T-helper 17 cell (primary cell): Measurements from ENCODE around the gene COPB1. TPM values are rescaled to one million over a fixed set of nuclear protein-coding genes. Genes with fewer than 3 reads are reported as not detected.

Experiments
- ATAC-seq: fragments of 150-1000 bp; cut with Tn5 transposase; 2 replicates; pipeline ENCODE4 v1.10.0; 2021; ENCODE audit warnings: mild to moderate bottlenecking, moderate library complexity
- DNase-seq, 3 donors: peaks; one replicate each; pipeline versions ENCODE4 v3.0.0 to v3.0.0-alpha.2; 2020 to 2021
- H3K9me3 ChIP-seq: one replicate; pipeline ENCODE4 v1.7.0; 2013; ENCODE audit warnings: low read length, mild to moderate bottlenecking; ENCODE audit not compliant: control insufficient read depth, poor library complexity, severe bottlenecking
- H3K27ac Mint-ChIP-seq: one replicate; pipeline ENCODE4 v1.8.0; 2022; ENCODE audit warnings: mild to moderate bottlenecking, moderate library complexity, mixed read lengths
- H3K27me3 Mint-ChIP-seq: one replicate; pipeline ENCODE4 v1.8.0; 2022; ENCODE audit warnings: mixed read lengths
- H3K36me3 Mint-ChIP-seq: one replicate; pipeline ENCODE4 v1.8.0; 2022; ENCODE audit warnings: low read depth, mixed read lengths
- H3K4me1 Mint-ChIP-seq: one replicate; pipeline ENCODE4 v1.8.0; 2022; ENCODE audit warnings: mild to moderate bottlenecking, mixed read lengths
- H3K4me3 Mint-ChIP-seq: one replicate; pipeline ENCODE4 v1.8.0; 2022; ENCODE audit warnings: mild to moderate bottlenecking, moderate library complexity, mixed read lengths
- total RNA-seq, 4 donors: library from RNA in 2 of 4; stranded (reverse) in 2 of 4; gene quantifications; one replicate each; pipeline ENCODE4 v1.2.3 and lab custom pipeline; 2022 to 2026

COPB1 gene
- total RNA-seq, 2 donors from 2014 or later = 59.5 to 74.2 TPM

- Mint-ChIP-seq H3K4me1 (peaks cover 33% of the 10 kb centered on the region), H3K27ac (no peak overlapping the region), H3K27me3 (no peaks in the 10 kb centered on the region), H3K4me3 (no peak overlapping the region), H3K36me3 (peaks cover 19% of the 10 kb centered on the region)
- ATAC-seq = no peak
- no peak for DNase-seq
- no peaks in the 10 kb centered on the region for H3K9me3 ChIP-seq
Observed at GRCh38 chr11:14471127-14471526, 28.5 kb downstream of the COPB1 start.

- Mint-ChIP-seq H3K27ac (no peak overlapping the region), H3K36me3 (peaks cover 11% of the 10 kb centered on the region), H3K4me3 (no peak overlapping the region), H3K27me3 (no peaks in the 10 kb centered on the region), H3K4me1 (peaks cover 9% of the 10 kb centered on the region)
- ATAC-seq (no peak), DNase-seq (no peak)
- H3K9me3 ChIP-seq = no peaks in the 10 kb centered on the region
Observed at GRCh38 chr11:14463623-14464022, 36.0 kb downstream of the COPB1 start.

- H3K36me3 Mint-ChIP-seq = peaks cover 8% of the 10 kb centered on the region
- no peaks in the 10 kb centered on the region for H3K4me1 Mint-ChIP-seq
- no peaks in the 10 kb centered on the region for H3K9me3 ChIP-seq
- no peak overlapping the region for H3K4me3 Mint-ChIP-seq
- no peak for DNase-seq
- no peak for ATAC-seq
- no peaks in the 10 kb centered on the region for H3K27me3 Mint-ChIP-seq
- H3K27ac Mint-ChIP-seq = peak overlapping the region; percentile 21
Observed at GRCh38 chr11:14460147-14460546, 39.5 kb downstream of the COPB1 start.

- H3K9me3 ChIP-seq = no peaks in the 10 kb centered on the region
- H3K4me1 Mint-ChIP-seq = no peaks in the 10 kb centered on the region
- H3K36me3 Mint-ChIP-seq = peaks cover 3% of the 10 kb centered on the region
- peak overlapping the region; percentile 24 for H3K27ac Mint-ChIP-seq
- DNase-seq (no peak), ATAC-seq (no peak)
- H3K4me3 Mint-ChIP-seq = no peak overlapping the region
- H3K27me3 Mint-ChIP-seq = no peaks in the 10 kb centered on the region
Observed at GRCh38 chr11:14458377-14458776, 41.2 kb downstream of the COPB1 start.

GRCh38 chr11:14455648-14456430, 43.8 kb downstream of the COPB1 start:
- no peaks in the 10 kb centered on the region for H3K4me1 Mint-ChIP-seq
- H3K36me3 Mint-ChIP-seq = peaks cover 2% of the 10 kb centered on the region
- no peak overlapping the region for H3K4me3 Mint-ChIP-seq
- ATAC-seq = no peak
- peak overlapping the region; percentile 4 for H3K27ac Mint-ChIP-seq
- H3K9me3 ChIP-seq = no peaks in the 10 kb centered on the region
- DNase-seq = no peak
- no peaks in the 10 kb centered on the region for H3K27me3 Mint-ChIP-seq

GRCh38 chr11:14454861-14455632, 44.6 kb downstream of the COPB1 start:
- peak; percentile 56 for ATAC-seq
- H3K27ac Mint-ChIP-seq = no peak overlapping the region
- H3K4me3 Mint-ChIP-seq = no peak overlapping the region
- H3K36me3 Mint-ChIP-seq = peaks cover 5% of the 10 kb centered on the region
- H3K27me3 Mint-ChIP-seq = no peaks in the 10 kb centered on the region
- DNase-seq = no peak
- peaks cover 3% of the 10 kb centered on the region for H3K4me1 Mint-ChIP-seq
- H3K9me3 ChIP-seq = no peaks in the 10 kb centered on the region

GRCh38 chr11:14451825-14452224, 47.8 kb downstream of the COPB1 start:
- H3K27me3 Mint-ChIP-seq = no peaks in the 10 kb centered on the region
- no peak overlapping the region for H3K27ac Mint-ChIP-seq
- peaks cover 5% of the 10 kb centered on the region for H3K36me3 Mint-ChIP-seq
- no peaks in the 10 kb centered on the region for H3K9me3 ChIP-seq
- H3K4me3 Mint-ChIP-seq = no peak overlapping the region
- H3K4me1 Mint-ChIP-seq = peaks cover 5% of the 10 kb centered on the region
- DNase-seq = no peak
- peak; percentile 18 for ATAC-seq

- peaks cover 8% of the 10 kb centered on the region for H3K4me1 Mint-ChIP-seq
- no peak overlapping the region for H3K4me3 Mint-ChIP-seq
- DNase-seq (no peak), ATAC-seq (no peak)
- H3K9me3 ChIP-seq = no peaks in the 10 kb centered on the region
- H3K27me3 Mint-ChIP-seq = no peaks in the 10 kb centered on the region
- H3K27ac Mint-ChIP-seq = no peak overlapping the region
- H3K36me3 Mint-ChIP-seq = peaks cover 5% of the 10 kb centered on the region
Observed at GRCh38 chr11:14449302-14449714, 50.3 kb downstream of the COPB1 start.

GRCh38 chr11:14448240-14448639, 51.4 kb downstream of the COPB1 start:
- H3K9me3 ChIP-seq = no peaks in the 10 kb centered on the region
- no peak for DNase-seq
- no peak overlapping the region for H3K27ac Mint-ChIP-seq
- no peaks in the 10 kb centered on the region for H3K27me3 Mint-ChIP-seq
- peaks cover 5% of the 10 kb centered on the region for H3K36me3 Mint-ChIP-seq
- peaks cover 11% of the 10 kb centered on the region for H3K4me1 Mint-ChIP-seq
- no peak overlapping the region for H3K4me3 Mint-ChIP-seq
- no peak for ATAC-seq

- no peaks in the 10 kb centered on the region for H3K9me3 ChIP-seq
- H3K27me3 Mint-ChIP-seq = no peaks in the 10 kb centered on the region
- DNase-seq = no peak
- H3K36me3 Mint-ChIP-seq = peaks cover 6% of the 10 kb centered on the region
- H3K4me1 Mint-ChIP-seq = peaks cover 11% of the 10 kb centered on the region
- no peak overlapping the region for H3K4me3 Mint-ChIP-seq
- H3K27ac Mint-ChIP-seq = no peak overlapping the region
- no peak for ATAC-seq
Observed at GRCh38 chr11:14446701-14447169, 52.9 kb downstream of the COPB1 start.

- DNase-seq (no peak), ATAC-seq (no peak)
- no peaks in the 10 kb centered on the region for H3K27me3 Mint-ChIP-seq
- H3K36me3 Mint-ChIP-seq = peaks cover 7% of the 10 kb centered on the region
- no peaks in the 10 kb centered on the region for H3K9me3 ChIP-seq
- H3K27ac Mint-ChIP-seq = no peak overlapping the region
- H3K4me1 Mint-ChIP-seq = peaks cover 11% of the 10 kb centered on the region
- H3K4me3 Mint-ChIP-seq = no peak overlapping the region
Observed at GRCh38 chr11:14445542-14446530, 53.8 kb downstream of the COPB1 start.

- Mint-ChIP-seq H3K4me1 (peaks cover 8% of the 10 kb centered on the region), H3K36me3 (peaks cover 5% of the 10 kb centered on the region), H3K27ac (no peak overlapping the region), H3K4me3 (no peak overlapping the region), H3K27me3 (no peaks in the 10 kb centered on the region)
- ATAC-seq (no peak), DNase-seq (no peak)
- H3K9me3 ChIP-seq = no peaks in the 10 kb centered on the region
Observed at GRCh38 chr11:14444441-14445189, 55.0 kb downstream of the COPB1 start.
